IPS-18c (cell line): ENCODE data around the gene HPS3.
A peak's percentile ranks its signal among the peaks of the same experiment; 100 is the strongest.
"Not testable (repeated sequence)": the region's sequence is repeated elsewhere in the genome, so short reads cannot be mapped to it uniquely, and the experiment has no call there.

Experiments
- H3K4me3 ChIP-seq: 2 replicates; pipeline ENCODE4 v1.7.0; 2013; ENCODE audit warnings: low read depth, mild to moderate bottlenecking, low read length, moderate library complexity; ENCODE audit not compliant: insufficient read depth
- H3K9me3 ChIP-seq: one replicate; pipeline ENCODE4 v1.6.1; 2013; ENCODE audit warnings: mild to moderate bottlenecking, low read length, moderate library complexity; ENCODE audit not compliant: control insufficient read depth, insufficient read depth

Gene HPS3

GRCh38 chr3:149163066-149163465 lies 33.6 kb downstream of the HPS3 start:
- Histone ChIP-seq H3K9me3 (no peaks in the 10 kb centered on the region), H3K4me3 (no peak overlapping the region)

GRCh38 chr3:149167898-149168297 lies 38.5 kb downstream of the HPS3 start:
- no peak overlapping the region for H3K4me3 ChIP-seq

GRCh38 chr3:149170672-149171071 lies 41.2 kb downstream of the HPS3 start:
- Histone ChIP-seq H3K4me3 (no peak overlapping the region), H3K9me3 (no peaks in the 10 kb centered on the region)

More at GRCh38 chr3:149167898-149168297, 38.5 kb downstream of the HPS3 start:
- no peaks in the 10 kb centered on the region for H3K9me3 ChIP-seq

- Histone ChIP-seq H3K4me3 (no peak overlapping the region), H3K9me3 (peaks cover 4% of the 10 kb centered on the region)
Observed at GRCh38 chr3:149174901-149175300, 45.5 kb downstream of the HPS3 start.

GRCh38 chr3:149177122-149177521 lies 47.7 kb downstream of the HPS3 start:
- Histone ChIP-seq H3K9me3 (peaks cover 4% of the 10 kb centered on the region), H3K4me3 (no peak overlapping the region)

- peaks cover 4% of the 10 kb centered on the region for H3K9me3 ChIP-seq
- no peak overlapping the region for H3K4me3 ChIP-seq
Observed at GRCh38 chr3:149179220-149179619, 49.8 kb downstream of the HPS3 start.

GRCh38 chr3:149180057-149180573 lies 50.7 kb downstream of the HPS3 start:
- Histone ChIP-seq H3K4me3 (no peak overlapping the region), H3K9me3 (peaks cover 4% of the 10 kb centered on the region)

GRCh38 chr3:149181182-149181581 lies 51.7 kb downstream of the HPS3 start:
- Histone ChIP-seq H3K9me3 (peaks cover 4% of the 10 kb centered on the region), H3K4me3 (no peak overlapping the region)

- Histone ChIP-seq H3K9me3 (no peaks in the 10 kb centered on the region), H3K4me3 (no peak overlapping the region)
Observed at GRCh38 chr3:149186219-149186618, 56.8 kb downstream of the HPS3 start.

GRCh38 chr3:149186721-149187120 lies 57.3 kb downstream of the HPS3 start:
- Histone ChIP-seq H3K4me3 (no peak overlapping the region), H3K9me3 (no peaks in the 10 kb centered on the region)

GRCh38 chr3:149188494-149188893 lies 59.1 kb downstream of the HPS3 start:
- Histone ChIP-seq H3K9me3 (no peaks in the 10 kb centered on the region), H3K4me3 (no peak overlapping the region)

- Histone ChIP-seq H3K9me3 (no peaks in the 10 kb centered on the region), H3K4me3 (no peak overlapping the region)
Observed at GRCh38 chr3:149195221-149195620, 65.8 kb downstream of the HPS3 start.

- peak overlapping the region; percentile 21; the same call in 1 of the 2 replicates for H3K4me3 ChIP-seq
- H3K9me3 ChIP-seq, result not testable (repeated sequence)
Observed at GRCh38 chr3:149196805-149197592, 67.6 kb downstream of the HPS3 start.

- peak overlapping the region; percentile 21; the same call in 1 of the 2 replicates for H3K4me3 ChIP-seq
Observed at GRCh38 chr3:149197669-149198068, 68.2 kb downstream of the HPS3 start.

GRCh38 chr3:149198611-149199010 lies 69.2 kb downstream of the HPS3 start:
- H3K9me3 ChIP-seq, result no peaks in the 10 kb centered on the region
- no peak overlapping the region for H3K4me3 ChIP-seq

More at GRCh38 chr3:149197669-149198068, 68.2 kb downstream of the HPS3 start:
- H3K9me3 ChIP-seq, result no peaks in the 10 kb centered on the region

GRCh38 chr3:149199474-149199873 lies 70.0 kb downstream of the HPS3 start:
- no peaks in the 10 kb centered on the region for H3K9me3 ChIP-seq
- no peak overlapping the region for H3K4me3 ChIP-seq

GRCh38 chr3:149203758-149204157 lies 74.3 kb downstream of the HPS3 start:
- H3K9me3 ChIP-seq, result no peaks in the 10 kb centered on the region
- H3K4me3 ChIP-seq, result no peak overlapping the region

GRCh38 chr3:149204390-149204991 lies 75.1 kb downstream of the HPS3 start:
- H3K9me3 ChIP-seq, result no peaks in the 10 kb centered on the region
- H3K4me3 ChIP-seq, result no peak overlapping the region
